Motor neuron (in vitro differentiated cells): ENCODE data around the gene PLPPR1. TPM values are rescaled to one million over a fixed set of nuclear protein-coding genes. Genes with fewer than 3 reads are reported as not detected.
"Not testable (repeated sequence)": the region's sequence is repeated elsewhere in the genome, so short reads cannot be mapped to it uniquely, and the experiment has no call there.

Experiments used
- ATAC-seq, 8 experiments: fragments of 200-7000 bp; cut with Tn5 transposase; replicated peaks in 6 of 8; 2 replicates each; pipeline ENCODE4 v1.8.0; 2021; ENCODE audit warnings: mild to moderate bottlenecking in 8 of 8, moderate library complexity in 8 of 8
- H3K27ac ChIP-seq, 2 donors: fragments of 250-450 bp; sonication (Bioruptor Pico); 2 replicates each; pipeline ENCODE4 v1.9.0; 2021; ENCODE audit warnings: antibody characterized with exemption in 2 of 2, mild to moderate bottlenecking in 2 of 2, moderate library complexity in 1 of 2
- H3K4me1 ChIP-seq, 2 donors: fragments of 250-450 bp; sonication (Bioruptor Pico); replicated peaks in 1 of 2; 2 replicates each; pipeline ENCODE4 v1.6.1; 2021; ENCODE audit warnings: antibody characterized with exemption in 2 of 2, mild to moderate bottlenecking in 2 of 2, moderate library complexity in 1 of 2
- H3K4me3 ChIP-seq, 5 donors: fragments of 250-450 bp; sonication (Bioruptor Pico); 2 replicates each; pipeline ENCODE4 v1.9.0; 2021; ENCODE audit warnings: antibody characterized with exemption in 5 of 5, mild to moderate bottlenecking in 5 of 5, moderate library complexity in 4 of 5
- WGBS, 10 experiments: fragments of 450-650 bp; shearing (Covaris generic); methylation state at CpG; one replicate each; pipeline ENCODE4 v1.0.0; 2022; 5-methylcytosine and 5-hydroxymethylcytosine counted together
- in situ Hi-C, 9 experiments: fragments of 400-800 bp; cut with MboI; loops; one replicate each; pipeline ENCODE4 v1.15.0; 2021; ENCODE audit warnings: low sequenced_read_pairs in 9 of 9, low pct_unique_long_range_greater_than_20kb in 2 of 9; ENCODE audit not compliant: unreplicated experiment in 9 of 9
- total RNA-seq, 8 experiments: library from RNA; unstranded; fragments of 300-600 nt; gene quantifications; 2 replicates each; pipeline versions ENCODE4 v1.2.3 to v1.2.4, GENCODE V29; 2022

PLPPR1 gene
- total RNA-seq, 8 experiments from 2014 or later: 0.17 to 52.3 (median 37.5) TPM; not detected in 1

DNA sequence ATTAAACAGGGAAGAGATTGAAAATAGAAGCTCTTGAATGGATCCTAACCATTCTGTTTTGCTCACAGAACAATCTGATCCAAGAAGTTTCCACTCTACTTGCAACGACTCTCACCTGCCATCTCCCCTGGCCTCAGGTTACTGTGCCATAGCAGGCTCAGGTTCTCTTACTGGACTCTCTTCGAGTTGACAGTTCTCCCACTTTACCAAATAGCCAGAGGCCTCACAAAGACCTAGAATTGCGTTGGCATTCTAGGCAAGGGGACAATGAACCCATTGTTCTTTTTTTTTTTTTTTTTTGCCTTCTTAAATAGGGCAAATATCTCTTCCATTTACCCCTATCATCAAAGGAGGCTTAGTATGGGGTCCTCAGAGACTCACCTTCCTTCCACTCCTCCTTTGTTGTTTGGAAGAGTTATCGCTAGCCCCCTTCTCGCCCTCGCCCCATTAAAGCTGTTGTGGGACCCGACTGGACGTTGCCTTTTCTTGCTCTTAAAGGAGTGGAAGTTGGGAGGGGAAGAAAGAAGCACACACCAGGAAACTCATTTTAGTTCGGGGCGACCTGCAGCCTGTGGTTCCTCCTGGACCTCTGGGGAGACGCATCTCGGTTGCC lies 688 bp upstream of the PLPPR1 start:
- peak overlapping the region; percentile 71 to 87 for H3K27ac ChIP-seq
- peak overlapping the region; percentile 54 to 75 (median 58) for H3K4me3 ChIP-seq
- 10 to 38% (median 19%) methylated on average over 2 to 10 of the region's 12 CpGs for WGBS, 10 experiments
- in situ Hi-C loops: no loop called here
- H3K4me1 ChIP-seq: peaks cover 14 to 38% of the 10 kb centered on the region in 2 donors
- ATAC-seq: no peak

DNA sequence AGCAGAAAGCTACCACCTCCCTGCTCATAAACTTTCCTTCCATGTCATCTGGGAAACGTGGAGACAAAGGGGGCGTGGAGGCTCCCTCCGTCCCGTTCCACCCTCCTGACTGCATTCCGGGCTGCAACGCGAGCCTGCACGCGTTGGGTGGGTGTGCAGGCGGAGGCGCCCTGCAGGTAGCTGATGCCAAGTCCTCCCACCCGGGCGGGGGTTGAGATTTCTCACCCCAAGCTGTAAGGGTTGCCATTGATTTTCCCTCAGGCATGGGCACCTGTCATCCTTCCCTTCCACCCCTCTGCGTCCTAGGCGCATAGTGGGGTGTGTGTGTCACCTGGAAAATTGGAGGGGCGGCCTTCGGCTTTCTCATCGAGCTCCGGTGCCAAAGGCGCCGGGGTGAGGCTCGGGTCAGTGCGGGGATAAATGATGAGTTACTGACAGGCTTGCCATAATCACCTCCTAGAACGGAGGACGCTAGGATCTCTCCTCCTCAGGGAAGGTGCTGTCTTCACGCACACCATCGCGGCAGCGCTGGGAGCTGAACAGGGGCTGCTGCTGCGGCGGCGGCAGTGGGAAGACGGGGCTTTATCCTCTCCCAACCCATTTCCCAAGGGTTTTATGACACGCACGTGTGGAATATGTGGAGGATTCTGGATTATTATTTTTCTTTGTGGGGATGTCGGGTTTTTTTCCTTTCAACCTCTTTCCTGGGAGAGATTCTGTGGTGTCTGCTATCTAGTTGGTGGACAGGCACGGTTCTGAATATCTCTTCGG lies 973 bp downstream of the PLPPR1 start:
- in situ Hi-C loops: no loop called here
- Histone ChIP-seq H3K27ac (peak overlapping the region; percentile 63 to 87), H3K4me3 (peak overlapping the region; percentile 54 to 75 (median 58)), H3K4me1 (peaks cover 14 to 52% of the 10 kb centered on the region in 2 donors)
- ATAC-seq: peak in 5 of 8 experiments; percentile 24 to 45 (median 31)
- WGBS, 10 experiments: 0 to 20% (median 2%) methylated on average over 1 to 27 of the region's 38 CpGs; no CpG with 5 or more reads in 3 of the 10 experiments

DNA sequence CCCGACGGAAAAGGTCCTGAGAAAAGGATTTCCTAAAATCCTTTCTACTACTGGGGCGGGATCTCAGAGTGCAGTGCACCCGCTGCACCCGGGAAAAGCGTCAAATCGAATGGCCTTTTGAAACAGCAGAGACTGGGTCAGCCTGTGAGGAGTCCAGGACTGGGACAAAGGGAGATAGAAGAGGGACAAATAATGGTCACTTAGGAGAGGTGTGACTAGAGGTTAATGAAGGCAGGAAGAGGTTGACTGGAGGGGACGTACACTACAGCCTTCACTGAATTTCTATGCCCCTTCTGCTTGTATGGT lies 1.5 kb downstream of the PLPPR1 start:
- Histone ChIP-seq H3K4me3 (peak overlapping the region; percentile 54 to 75 (median 58)), H3K27ac (peak overlapping the region; percentile 50 to 87), H3K4me1 (peaks cover 14 to 53% of the 10 kb centered on the region in 2 donors)
- in situ Hi-C loops: no loop called here
- 10 to 80% (median 30%) methylated on average over 1 to 6 of the region's 8 CpGs; no CpG with 5 or more reads in 3 of the 10 experiments for WGBS, 10 experiments
- no peak for ATAC-seq

DNA sequence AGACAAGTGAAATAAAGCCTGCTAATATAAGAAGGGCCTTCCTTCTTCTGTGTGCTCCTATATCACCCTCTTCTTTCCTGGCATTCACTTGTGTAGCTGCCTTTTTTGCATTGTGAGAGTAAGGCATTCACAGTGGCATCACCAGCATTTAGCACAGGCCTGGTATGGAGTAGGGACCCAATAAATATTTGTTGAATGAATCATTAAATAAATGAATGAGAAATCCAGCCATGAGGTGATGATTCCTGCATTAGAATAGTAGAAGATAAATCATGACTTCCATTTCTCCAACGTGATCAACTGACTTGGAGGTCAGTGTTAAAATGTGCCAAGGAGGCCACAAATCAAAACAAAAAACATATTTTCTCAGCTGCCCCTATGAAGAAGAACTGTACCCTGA lies 3.9 kb downstream of the PLPPR1 start:
- H3K27ac ChIP-seq: no peak overlapping the region
- no peak overlapping the region for H3K4me3 ChIP-seq
- peaks cover 6 to 48% of the 10 kb centered on the region in 2 donors for H3K4me1 ChIP-seq
- in situ Hi-C loops: no loop called here
- 0 to 80% (median 0%) methylated on average over 1 of the region's 1 CpG; no CpG with 5 or more reads in 3 of the 10 experiments for WGBS, 10 experiments
- no peak for ATAC-seq

DNA sequence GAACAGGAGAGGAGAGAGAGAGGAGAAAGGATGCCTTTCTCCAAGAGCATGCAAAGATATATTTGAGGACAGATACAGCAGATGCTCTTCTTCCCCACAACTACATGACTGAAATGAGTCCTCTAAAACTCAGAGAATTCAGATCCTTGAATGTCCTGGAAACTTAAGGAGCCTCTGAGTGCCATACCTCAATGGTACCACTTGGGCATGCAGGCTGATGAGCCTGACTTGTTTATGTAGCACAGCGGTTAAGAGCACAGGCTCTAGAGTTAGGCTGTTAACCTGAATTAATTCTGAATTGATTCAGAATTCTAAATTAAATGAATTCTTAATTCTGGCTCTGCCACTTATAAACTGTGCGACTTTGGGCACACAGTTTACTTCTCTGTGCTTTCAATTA lies 5.7 kb downstream of the PLPPR1 start:
- no peak overlapping the region for H3K4me3 ChIP-seq
- no peak for ATAC-seq
- H3K4me1 ChIP-seq: peaks cover 2 to 60% of the 10 kb centered on the region in 2 donors
- no peak overlapping the region for H3K27ac ChIP-seq
- in situ Hi-C loops: no loop called here
- 0 to 100% (median 75%) methylated on average over 1 to 2 of the region's 2 CpGs; no CpG with 5 or more reads in 2 of the 10 experiments for WGBS, 10 experiments

DNA sequence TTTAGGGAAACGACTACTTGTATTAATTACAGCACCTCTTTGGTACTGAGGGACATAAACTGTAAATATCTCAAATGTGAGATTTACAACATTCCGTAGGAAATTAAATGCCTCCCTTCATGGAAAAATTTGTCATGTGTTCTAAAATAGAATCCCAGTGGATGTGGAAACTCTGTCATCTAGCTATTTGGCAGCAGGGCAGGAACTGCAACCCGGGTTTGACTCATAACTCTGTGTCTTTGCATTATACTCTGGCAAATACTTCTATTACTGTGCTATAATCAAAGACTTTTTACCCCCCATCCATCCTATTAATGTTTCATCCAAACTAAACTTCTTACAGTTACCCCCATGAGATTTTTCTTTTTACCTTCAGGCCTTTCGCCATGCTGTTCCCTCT lies 6.6 kb downstream of the PLPPR1 start:
- no peak for ATAC-seq
- Histone ChIP-seq H3K27ac (no peak overlapping the region), H3K4me1 (peaks cover 2 to 60% of the 10 kb centered on the region in 2 donors), H3K4me3 (no peak overlapping the region)
- 0 to 100% (median 17%) methylated on average over 1 to 4 of the region's 4 CpGs; no CpG with 5 or more reads in 1 of the 10 experiments for WGBS, 10 experiments
- in situ Hi-C loops: no loop called here

DNA sequence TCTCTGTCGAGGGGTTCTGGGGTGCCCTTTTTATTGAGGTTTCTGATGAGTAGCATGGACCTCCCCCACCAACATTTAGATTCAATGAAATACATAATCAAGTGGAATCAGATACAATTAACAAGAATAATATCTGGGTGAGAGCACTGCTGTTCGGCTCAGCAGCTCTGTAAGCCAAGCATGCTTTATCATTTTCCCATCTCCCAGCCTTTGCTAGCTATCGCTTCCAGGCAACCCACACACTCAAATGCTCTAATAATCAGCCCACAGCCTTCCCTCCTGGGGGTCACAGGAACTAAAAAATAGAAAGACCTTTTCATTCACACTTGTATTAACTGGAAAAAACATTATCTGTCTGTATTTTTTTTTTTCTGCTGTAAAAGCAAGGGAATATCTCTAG lies 8.9 kb downstream of the PLPPR1 start:
- ATAC-seq: peak in 5 of 8 experiments; percentile 50 to 80 (median 71)
- 6 to 52% (median 38%) methylated on average over 1 to 3 of the region's 3 CpGs; no CpG with 5 or more reads in 2 of the 10 experiments for WGBS, 10 experiments

DNA sequence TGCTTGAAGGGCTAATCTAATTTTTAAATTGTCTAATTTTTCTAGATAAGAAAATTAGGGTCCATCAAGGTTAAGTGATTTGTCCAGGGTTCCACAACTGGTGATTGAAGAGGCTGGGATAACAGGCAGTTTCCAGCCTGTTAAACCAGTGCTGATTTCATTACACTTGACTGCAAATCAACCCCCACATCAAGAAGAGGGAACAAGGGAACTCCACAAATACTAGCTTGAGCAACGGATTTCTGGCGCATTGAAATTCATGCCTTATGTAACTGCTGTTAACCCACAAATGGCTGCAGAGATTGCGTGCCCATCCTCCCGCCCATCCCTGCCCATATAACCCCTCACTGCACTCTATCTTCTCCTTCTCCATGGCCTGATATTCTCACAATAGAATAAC lies 10.0 kb downstream of the PLPPR1 start:
- 24 to 93% (median 78%) methylated on average over 2 to 3 of the region's 4 CpGs; no CpG with 5 or more reads in 5 of the 10 experiments for WGBS, 10 experiments
- Histone ChIP-seq H3K4me3 (no peak overlapping the region), H3K4me1 (peaks cover 2 to 37% of the 10 kb centered on the region in 2 donors), H3K27ac (no peak overlapping the region)
- in situ Hi-C loops: no loop called here
- peak in 1 of 8 experiments; percentile 28 for ATAC-seq

More for the DNA sequence above, 8.9 kb downstream of the PLPPR1 start:
- H3K27ac ChIP-seq: peak overlapping the region in 1 of 2 donors; percentile 61
- peak overlapping the region in 1 of 5 donors; percentile 11 for H3K4me3 ChIP-seq
- peaks cover 2 to 48% of the 10 kb centered on the region in 2 donors for H3K4me1 ChIP-seq
- in situ Hi-C loops: no loop called here

DNA sequence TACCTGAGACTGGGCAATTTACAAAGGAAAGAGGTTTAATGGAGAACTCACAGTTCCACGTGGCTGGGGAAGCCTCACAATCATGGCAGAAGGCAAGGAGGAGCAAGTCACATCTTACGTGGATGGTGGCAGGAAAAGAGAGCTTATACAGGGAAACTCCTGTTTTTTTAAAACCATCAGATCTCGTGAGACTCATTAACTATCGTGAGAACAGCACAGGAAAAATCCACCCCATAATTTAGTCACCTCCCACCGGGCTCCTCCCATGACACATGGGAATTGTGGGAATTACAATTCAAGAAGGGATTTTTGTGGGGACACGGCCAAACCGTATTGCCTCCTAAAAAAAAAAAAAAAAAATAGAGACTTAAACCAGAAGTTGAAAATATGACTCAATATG lies 11.1 kb downstream of the PLPPR1 start:
- ATAC-seq, H3K27ac ChIP-seq, in situ Hi-C loops, H3K4me3 ChIP-seq: not testable (repeated sequence)
- WGBS, 10 experiments: 22 to 100% (median 84%) methylated on average over 1 to 7 of the region's 7 CpGs; no CpG with 5 or more reads in 2 of the 10 experiments
- H3K4me1 ChIP-seq: peaks cover 2 to 29% of the 10 kb centered on the region in 2 donors

DNA sequence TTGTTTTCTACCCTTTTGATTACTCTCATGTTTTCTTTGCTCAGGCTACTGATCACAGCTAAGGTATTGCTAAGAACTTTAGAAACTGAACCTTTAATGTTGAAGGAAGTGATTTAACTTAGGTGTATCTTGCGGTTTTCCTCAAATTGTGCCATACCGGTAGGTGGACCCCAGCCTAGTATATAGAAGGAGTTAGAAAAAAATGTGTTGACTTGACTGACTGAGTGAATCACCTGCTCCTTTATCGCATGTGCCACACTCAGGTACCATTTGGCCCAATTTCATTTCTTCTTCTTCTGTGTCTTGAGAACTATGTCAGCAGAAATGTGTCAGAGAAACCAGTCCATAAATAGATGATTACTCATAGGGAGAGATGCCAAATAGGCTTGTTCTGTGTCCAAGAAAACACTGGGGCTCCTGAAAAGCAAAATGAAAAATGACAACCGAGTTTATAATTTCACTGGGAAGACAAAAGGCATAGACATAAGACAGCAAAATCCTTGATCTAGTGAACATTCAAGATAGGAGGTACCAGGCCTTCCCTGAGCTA lies 19.4 kb downstream of the PLPPR1 start:
- 0 to 100% (median 78%) methylated on average over 1 to 4 of the region's 4 CpGs for whole genome bisulfite sequencing, 10 experiments
- ATAC-seq: peak in 5 of 8 experiments; percentile 10 to 65 (median 28)
- in situ Hi-C loops: no loop called here
- Histone ChIP-seq H3K27ac (no peak overlapping the region), H3K4me1 (peaks cover 0 to 9% of the 10 kb centered on the region in 2 donors), H3K4me3 (no peak overlapping the region)

DNA sequence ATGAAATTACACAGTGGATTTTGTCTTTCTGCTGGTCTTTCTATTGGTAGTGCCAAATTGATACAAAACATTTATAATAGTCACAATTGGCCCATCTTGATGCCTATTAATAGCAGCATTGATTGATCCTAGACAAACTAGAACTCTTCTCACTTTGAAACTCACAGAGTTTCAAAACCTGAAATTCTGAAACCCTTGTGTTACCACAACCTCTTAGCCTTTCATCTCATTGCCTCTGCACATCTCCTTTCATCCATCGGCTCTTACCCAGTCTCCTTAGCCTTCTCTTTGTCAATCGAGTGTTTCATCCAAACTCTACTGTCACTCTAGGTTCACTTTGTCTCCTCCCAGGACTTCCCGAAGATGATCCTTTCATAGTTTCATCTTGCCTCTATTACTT lies 22.1 kb downstream of the PLPPR1 start:
- H3K4me1 ChIP-seq: peaks cover 11 to 27% of the 10 kb centered on the region in 2 donors
- H3K4me3 ChIP-seq: no peak overlapping the region
- 0 to 100% (median 80%) methylated on average over 2 to 3 of the region's 3 CpGs; no CpG with 5 or more reads in 1 of the 10 experiments for whole genome bisulfite sequencing, 10 experiments
- H3K27ac ChIP-seq: no peak overlapping the region
- no peak for ATAC-seq
- in situ Hi-C loops: no loop called here

DNA sequence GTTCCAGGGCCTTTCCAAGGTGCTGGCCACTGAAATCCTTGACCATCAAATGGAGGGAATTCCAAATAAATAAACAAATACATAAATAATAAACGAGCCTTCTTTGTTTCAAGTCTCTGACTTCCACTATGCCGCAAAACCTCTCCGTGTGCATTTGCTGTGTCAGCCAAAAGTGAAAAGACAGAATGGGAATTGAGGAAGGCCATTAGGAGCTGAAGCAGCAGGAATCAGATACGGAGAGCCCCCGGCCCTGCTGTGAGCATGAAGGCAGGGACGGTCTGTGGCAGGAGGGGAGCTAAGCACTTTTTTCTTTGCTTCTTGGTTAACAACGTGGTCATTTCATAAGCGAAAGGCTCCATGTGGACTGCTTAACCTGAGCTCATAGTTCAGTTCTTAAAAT lies 26.1 kb downstream of the PLPPR1 start:
- ATAC-seq: peak in 5 of 8 experiments; percentile 24 to 66 (median 58)
- H3K27ac ChIP-seq: peak overlapping the region; percentile 4 to 34
- H3K4me1 ChIP-seq: peaks cover 14 to 31% of the 10 kb centered on the region in 2 donors
- in situ Hi-C loops: no loop called here
- WGBS, 10 experiments: 10 to 37% (median 24%) methylated on average over 1 to 8 of the region's 8 CpGs; no CpG with 5 or more reads in 2 of the 10 experiments
- H3K4me3 ChIP-seq: no peak overlapping the region

DNA sequence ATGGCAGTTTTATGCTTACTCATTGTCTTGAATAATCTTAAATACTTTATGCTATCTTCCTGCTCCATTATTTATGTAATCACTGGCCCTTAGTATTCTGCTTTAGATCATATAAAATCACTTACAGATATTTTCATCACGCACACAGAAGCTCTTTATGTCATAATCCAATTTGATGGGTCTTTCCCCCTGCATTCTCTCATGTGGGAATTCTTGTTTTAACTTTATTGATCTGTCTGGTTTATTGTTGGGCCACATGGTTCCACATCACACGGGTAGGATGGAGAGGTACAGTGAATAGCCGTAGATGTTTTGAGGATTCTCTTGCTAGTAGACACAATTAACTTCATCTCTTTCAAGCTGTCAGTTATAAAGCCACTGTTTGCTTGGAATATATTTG lies 27.0 kb downstream of the PLPPR1 start:
- Histone ChIP-seq H3K4me1 (peaks cover 14 to 31% of the 10 kb centered on the region in 2 donors), H3K4me3 (no peak overlapping the region), H3K27ac (peak overlapping the region in 1 of 2 donors; percentile 20)
- 0 to 100% (median 56%) methylated on average over 1 to 3 of the region's 3 CpGs for WGBS, 10 experiments
- in situ Hi-C loops: no loop called here
- ATAC-seq: peak in 3 of 8 experiments; percentile 38 to 51 (median 40)
